Stimulated activated CD8-positive, alpha-beta memory T cell treated with anti-CD3 and anti-CD28 coated beads, Interleukin-4, amount 100 ng/mL, for 4 hours (primary cell): Measurements from ENCODE around the gene RASGRP4.
"Not testable (repeated sequence)": the region's sequence is repeated elsewhere in the genome, so short reads cannot be mapped to it uniquely, and the experiment has no call there.

Experiments used
- DNase-seq, 2 donors: peaks; one replicate each; pipeline ENCODE4 v3.0.0-alpha.2; 2020; ENCODE audit warnings: low read depth in 2 of 2, low spot score in 1 of 2

The RASGRP4 gene

GRCh38 chr19:38425810-38426466 is at the start of gene RASGRP4:
TSS of gene RASGRP4 (minus strand) at chr19:38426219. CDS start at chr19:38426091, 128 bp downstream.
- DNase-seq = no peak

DNA sequence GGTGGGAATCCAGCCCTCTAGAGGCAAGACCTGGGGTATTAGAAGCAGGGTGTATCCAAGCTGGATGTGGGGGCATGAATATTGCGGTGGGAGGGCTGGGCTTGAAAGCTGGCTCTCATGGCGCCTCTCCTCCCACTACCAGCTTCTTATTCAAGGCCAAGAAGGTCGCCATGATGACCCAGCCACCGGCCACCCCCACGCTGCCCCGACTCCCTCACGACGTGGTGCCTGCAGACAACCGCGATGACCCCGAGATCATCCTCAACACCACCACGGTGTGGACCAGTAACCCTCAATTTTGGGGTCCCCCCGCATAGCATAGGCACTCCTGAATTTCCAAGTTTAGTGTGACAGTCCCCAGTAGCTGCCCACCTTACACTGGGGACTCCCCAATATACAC is 49.2 kb upstream of the RASGRP4 start:
- DNase-seq = no peak

GRCh38 chr19:38473201-38473600 is 47.2 kb upstream of the RASGRP4 start:
- no peak for DNase-seq

GRCh38 chr19:38472725-38473124 is 46.7 kb upstream of the RASGRP4 start:
- not testable (repeated sequence) for DNase-seq

DNA sequence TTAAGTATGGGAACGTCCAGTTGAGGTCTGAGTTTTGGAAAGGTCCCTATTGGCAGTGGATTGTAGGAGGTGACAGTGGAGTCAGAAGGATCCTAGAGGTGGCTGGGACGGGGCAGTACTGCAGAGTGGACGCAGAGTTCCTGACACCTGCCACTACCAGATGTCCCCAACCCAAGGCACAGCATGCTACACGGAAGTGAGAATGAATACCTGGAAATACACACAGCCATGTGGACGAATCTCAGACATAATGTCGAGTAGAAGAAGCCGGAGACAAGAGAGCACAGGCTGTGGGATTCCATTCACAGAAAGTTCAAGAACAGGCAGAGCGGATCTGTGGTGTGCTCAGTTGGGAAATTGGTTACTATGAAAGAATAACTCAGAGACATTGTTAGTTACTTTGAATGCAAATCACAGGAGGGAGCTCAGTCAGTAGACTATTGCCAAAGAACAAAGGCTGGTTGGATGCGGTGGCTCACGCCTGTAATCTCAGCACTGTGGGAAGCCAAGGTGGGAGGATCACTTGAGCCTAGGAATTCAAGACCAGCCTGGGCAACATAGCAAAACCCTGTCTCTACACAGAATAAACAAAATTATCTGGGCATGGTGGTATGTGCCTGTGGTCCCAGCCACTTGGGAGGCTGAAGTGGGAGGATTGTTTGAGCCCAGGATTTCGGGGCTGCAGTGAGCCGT is 44.9 kb upstream of the RASGRP4 start:
- no peak for DNase-seq

- no peak for DNase-seq
Measured at GRCh38 chr19:38469151-38469550, 43.1 kb upstream of the RASGRP4 start.

DNA sequence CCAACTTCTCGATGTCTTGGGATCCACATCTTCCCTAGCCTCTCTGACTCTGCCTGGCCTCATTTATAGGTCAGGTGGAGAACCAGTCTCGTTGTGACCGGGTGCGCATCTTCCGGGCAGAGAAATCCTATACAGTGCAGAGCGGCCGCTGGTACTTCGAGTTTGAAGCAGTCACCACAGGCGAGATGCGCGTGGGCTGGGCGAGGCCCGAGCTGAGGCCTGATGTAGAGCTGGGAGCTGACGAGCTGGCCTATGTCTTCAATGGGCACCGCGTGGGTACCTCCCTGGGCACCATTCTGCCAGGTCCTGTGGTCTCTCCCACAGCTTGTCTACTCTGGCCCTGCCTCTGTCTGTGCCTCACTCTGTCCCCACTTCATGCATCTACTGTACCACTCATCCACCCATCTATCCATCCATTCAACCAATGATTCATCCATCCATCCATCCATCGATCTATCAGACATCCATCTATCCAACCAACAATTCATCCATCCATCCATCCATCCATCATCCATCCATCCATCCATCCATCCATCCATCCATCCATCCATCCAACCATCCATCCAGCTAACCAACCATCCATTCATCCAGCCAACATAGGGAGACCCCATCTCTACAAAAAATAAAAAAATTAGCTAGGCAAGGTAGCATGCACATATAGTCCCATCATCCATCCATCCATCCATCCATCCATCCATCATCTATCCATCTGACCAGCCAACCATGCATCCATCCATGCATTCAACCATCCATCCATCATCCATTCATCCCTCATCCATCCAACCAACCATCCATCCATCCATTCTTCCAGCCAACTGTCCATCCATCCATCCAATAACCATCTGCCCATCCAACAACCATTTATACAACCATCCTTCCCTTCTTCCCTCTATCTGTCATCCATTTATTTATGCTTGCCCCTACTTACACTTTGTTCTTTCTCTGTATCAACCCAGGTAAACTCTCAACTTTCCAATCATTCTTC is 41.8 kb upstream of the RASGRP4 start:
- no peak for DNase-seq

- no peak for DNase-seq
Measured at GRCh38 chr19:38466050-38466449, 40.0 kb upstream of the RASGRP4 start.

DNA sequence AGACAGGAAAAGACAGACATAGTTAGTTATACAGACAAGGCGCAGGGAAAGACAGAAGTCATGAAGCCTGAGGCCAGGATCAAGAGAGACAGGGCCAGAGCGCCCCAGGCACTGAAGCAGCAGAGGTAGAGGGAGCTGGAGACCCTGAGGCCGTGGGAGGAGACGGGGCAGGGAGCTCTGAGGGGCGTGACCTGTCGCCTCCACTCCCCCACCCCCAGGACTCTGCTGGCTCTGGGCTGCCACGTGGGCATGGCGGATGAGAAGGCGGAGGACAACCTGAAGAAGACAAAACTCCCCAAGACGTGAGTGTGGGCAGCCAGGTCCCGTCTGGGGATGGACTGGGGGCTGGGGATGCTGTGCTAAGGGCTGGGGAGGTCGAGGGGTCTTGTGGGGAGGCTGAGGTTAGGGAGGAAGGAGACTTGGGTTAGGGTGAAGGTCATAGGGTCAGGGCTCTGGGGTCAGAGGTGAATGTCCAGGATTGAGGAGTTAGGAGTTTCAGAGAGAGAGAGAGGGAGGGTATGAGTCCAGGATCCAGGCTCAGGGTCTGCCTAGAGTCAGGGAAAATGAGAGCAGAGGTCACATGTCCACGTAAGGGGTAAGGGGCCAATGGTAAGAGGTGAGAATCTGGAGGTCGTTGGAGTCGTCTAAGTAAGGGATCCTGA is 38.5 kb upstream of the RASGRP4 start:
- DNase-seq = no peak

GRCh38 chr19:38463365-38463764 is 37.3 kb upstream of the RASGRP4 start:
- DNase-seq = no peak

DNA sequence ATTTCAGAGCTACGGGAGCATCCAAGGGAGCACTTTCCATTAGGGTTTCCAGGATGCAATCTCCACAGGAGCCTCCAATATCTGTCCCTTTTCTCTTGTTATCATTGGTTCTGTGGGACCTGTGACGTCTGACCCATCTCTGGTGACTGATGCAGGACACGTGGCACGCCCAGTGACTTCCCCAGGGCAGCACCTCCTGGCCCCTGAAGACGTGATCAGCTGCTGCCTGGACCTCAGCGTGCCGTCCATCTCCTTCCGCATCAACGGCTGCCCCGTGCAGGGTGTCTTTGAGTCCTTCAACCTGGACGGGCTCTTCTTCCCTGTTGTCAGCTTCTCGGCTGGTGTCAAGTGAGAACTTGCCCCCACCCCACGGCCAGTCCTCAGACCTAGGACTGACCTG is 33.0 kb upstream of the RASGRP4 start:
- no peak for DNase-seq

DNA sequence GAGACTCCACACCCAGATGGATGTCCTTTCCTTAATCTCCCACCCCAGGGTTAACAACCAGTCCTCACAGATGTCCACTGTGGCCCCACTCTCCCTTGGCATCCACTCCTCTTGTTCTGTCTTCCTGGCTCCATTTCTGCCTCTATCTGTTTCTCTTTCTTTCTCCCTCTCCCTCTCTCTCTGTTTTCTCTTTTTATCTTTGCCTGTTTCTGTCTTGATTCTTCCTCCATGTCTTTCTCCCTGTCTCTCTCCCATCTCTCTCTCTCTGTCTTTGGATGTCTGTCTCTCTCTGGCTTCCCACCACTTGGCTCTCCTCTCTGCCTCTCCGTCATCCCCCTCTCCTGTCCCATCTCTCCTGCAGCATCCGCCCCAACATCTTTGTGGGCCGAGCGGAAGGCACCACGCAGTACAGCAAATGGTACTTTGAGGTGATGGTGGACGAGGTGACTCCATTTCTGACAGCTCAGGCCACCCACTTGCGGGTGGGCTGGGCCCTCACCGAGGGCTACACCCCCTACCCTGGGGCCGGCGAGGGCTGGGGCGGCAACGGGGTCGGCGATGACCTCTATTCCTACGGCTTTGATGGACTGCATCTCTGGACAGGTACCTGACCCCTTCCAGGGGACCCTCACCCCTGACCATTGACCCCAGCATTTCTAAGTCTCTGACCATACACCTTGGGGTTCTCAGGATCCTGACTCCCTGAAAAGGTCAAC is 31.8 kb upstream of the RASGRP4 start:
- no peak for DNase-seq

DNA sequence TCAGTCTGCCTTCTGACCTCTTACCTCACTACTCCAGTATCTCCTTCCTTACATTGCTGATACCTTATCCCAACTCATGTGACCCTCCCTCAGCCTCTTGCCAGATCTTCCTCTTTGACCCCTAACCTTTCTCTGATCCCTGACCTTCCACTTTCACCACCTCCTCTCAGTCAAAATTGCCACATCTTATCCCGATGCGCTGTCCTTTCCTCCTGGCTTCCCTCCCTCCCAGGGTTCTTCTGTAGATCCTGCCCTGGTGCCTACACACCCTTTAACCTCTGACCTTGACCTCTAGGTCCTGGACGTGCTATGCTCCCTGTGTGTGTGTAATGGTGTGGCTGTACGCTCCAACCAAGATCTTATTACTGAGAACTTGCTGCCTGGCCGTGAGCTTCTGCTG is 31.2 kb upstream of the RASGRP4 start:
- no peak for DNase-seq

- no peak for DNase-seq
Measured at GRCh38 chr19:38455031-38455430, 29.0 kb upstream of the RASGRP4 start.

DNA sequence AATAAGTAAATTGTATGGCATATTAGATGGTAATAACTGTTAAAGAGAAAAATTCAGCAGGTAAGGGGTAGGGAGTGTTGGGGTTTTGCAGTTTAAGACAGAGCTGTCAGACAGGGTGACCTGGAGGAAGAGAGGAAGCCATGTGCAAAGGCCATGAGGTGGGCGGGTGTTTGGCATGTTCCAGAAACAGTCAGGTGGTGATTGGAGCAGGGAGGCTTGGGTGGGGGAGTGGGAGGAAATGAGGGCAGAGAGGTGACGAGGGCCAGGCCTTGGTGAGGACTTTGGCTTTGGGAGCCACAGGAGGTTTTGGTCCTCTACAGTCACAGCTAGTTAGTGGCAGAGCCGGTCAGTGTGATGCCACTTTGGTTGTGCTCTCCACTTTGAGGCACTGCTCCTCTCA is 27.6 kb upstream of the RASGRP4 start:
- no peak for DNase-seq

- no peak for DNase-seq
Measured at GRCh38 chr19:38452430-38453366, 26.7 kb upstream of the RASGRP4 start.

- no peak for DNase-seq
Measured at GRCh38 chr19:38451629-38452028, 25.6 kb upstream of the RASGRP4 start.

DNA sequence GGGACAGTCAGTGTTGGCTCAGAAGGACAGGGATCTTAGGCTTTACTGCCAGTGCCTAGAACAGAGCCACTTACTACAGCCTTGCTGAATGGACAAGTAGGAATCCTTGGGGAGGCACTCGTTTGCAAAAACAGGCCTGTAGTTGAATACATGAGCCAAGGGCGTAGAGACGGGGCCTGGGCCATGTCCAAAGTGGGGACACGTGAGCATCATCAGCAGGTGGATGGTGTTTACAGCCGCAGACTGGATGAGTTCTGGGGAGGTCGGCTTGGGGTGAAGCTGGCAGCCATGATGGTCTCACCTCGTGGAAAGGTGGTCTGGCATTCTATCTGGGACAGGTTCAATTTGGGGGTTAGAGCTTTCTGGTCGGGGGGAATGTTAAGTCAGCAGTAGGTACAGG is 25.0 kb upstream of the RASGRP4 start:
- DNase-seq = no peak

DNA sequence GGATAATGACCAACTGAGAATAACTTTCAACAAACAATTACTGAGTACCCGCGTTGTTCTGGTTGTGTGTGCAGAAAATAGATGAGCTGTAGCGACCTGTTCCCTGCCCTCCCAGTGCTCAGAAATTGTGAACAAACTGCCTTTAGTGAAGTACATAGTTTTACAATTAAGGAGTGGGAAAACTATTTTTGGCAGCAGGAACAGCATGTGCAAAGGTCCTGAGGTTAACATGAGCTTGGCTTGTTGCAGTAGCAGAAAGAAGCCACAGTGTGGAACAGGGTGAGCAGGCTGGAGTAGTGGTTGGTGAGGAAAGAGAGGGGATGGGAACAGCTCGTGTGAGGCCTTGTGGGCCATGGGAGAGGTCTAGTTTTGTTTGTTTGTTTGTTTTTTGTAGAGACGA is 23.5 kb upstream of the RASGRP4 start:
- DNase-seq = no peak
